ENCODE measurements around the gene GPX6.
A peak's percentile ranks its signal among the peaks of the same experiment; 100 is the strongest.
"Not testable (repeated sequence)": the region's sequence is repeated elsewhere in the genome, so short reads cannot be mapped to it uniquely, and the experiment has no call there.

GPX6 gene

GRCh38 chr6:28537509-28538140 lies 22.0 kb upstream of the GPX6 start:
- peak in 1 of 2 donors; percentile 45 for ATAC-seq (replicated peaks)

GRCh38 chr6:28537065-28537464 lies 21.5 kb upstream of the GPX6 start:
- Mint-ChIP-seq H3K4me3 (peak overlapping the region in 1 of 2 donors; percentile 33), H3K27me3 (peaks cover 67 to 76% of the 10 kb centered on the region in 2 donors), H3K27ac (peak overlapping the region; percentile 2), H3K9me3 (peaks cover 8 to 13% of the 10 kb centered on the region in 2 donors), H3K4me1 (peaks cover under 1 to 5% of the 10 kb centered on the region in 2 donors), H3K36me3 (peaks cover 2 to 4% of the 10 kb centered on the region in 2 donors)
- ATAC-seq (replicated peaks) (no peak), DNase-seq (no peak)

More at GRCh38 chr6:28537509-28538140, 22.0 kb upstream of the GPX6 start:
- Mint-ChIP-seq H3K4me1 (peaks cover 5 to 6% of the 10 kb centered on the region in 2 donors), H3K36me3 (peaks cover 2 to 7% of the 10 kb centered on the region in 2 donors), H3K27me3 (peaks cover 69 to 78% of the 10 kb centered on the region in 2 donors), H3K4me3 (peak overlapping the region in 1 of 2 donors; percentile 36), H3K27ac (no peak overlapping the region), H3K9me3 (peaks cover 10 to 16% of the 10 kb centered on the region in 2 donors)
- no peak for DNase-seq

GRCh38 chr6:28534875-28535274 lies 19.3 kb upstream of the GPX6 start:
- Mint-ChIP-seq H3K27ac (no peak overlapping the region), H3K4me1 (peaks cover 0 to 5% of the 10 kb centered on the region in 2 donors), H3K9me3 (peaks cover 0 to 4% of the 10 kb centered on the region in 2 donors), H3K4me3 (no peak overlapping the region), H3K36me3 (no peaks in the 10 kb centered on the region), H3K27me3 (peaks cover 66 to 67% of the 10 kb centered on the region in 2 donors)
- DNase-seq, result no peak
- no peak for ATAC-seq (replicated peaks)

- peaks cover 64 to 67% of the 10 kb centered on the region in 2 donors for H3K27me3 Mint-ChIP-seq
- no peak overlapping the region for H3K27ac Mint-ChIP-seq
- no peaks in the 10 kb centered on the region for H3K36me3 Mint-ChIP-seq
- no peak for ATAC-seq (replicated peaks)
- H3K9me3 Mint-ChIP-seq, result peaks cover 0 to 4% of the 10 kb centered on the region in 2 donors
- H3K4me3 Mint-ChIP-seq, result no peak overlapping the region
- no peak for DNase-seq
- peaks cover 0 to 5% of the 10 kb centered on the region in 2 donors for H3K4me1 Mint-ChIP-seq
Observed at GRCh38 chr6:28534306-28534705, 18.7 kb upstream of the GPX6 start.

- H3K27me3 Mint-ChIP-seq, result peaks cover 54 to 68% of the 10 kb centered on the region in 2 donors
- H3K4me1 Mint-ChIP-seq, result peaks cover 0 to 3% of the 10 kb centered on the region in 2 donors
- no peaks in the 10 kb centered on the region for H3K36me3 Mint-ChIP-seq
- no peaks in the 10 kb centered on the region for H3K9me3 Mint-ChIP-seq
- DNase-seq, result no peak
- H3K27ac Mint-ChIP-seq, result no peak overlapping the region
- no peak overlapping the region for H3K4me3 Mint-ChIP-seq
- no peak for ATAC-seq (replicated peaks)
Observed at GRCh38 chr6:28531479-28532128, 16.0 kb upstream of the GPX6 start.

- DNase-seq (no peak), ATAC-seq (replicated peaks) (no peak)
- Mint-ChIP-seq H3K4me3 (no peak overlapping the region), H3K9me3 (no peaks in the 10 kb centered on the region), H3K4me1 (no peaks in the 10 kb centered on the region), H3K27me3 (peaks cover 52 to 68% of the 10 kb centered on the region in 2 donors), H3K36me3 (no peaks in the 10 kb centered on the region), H3K27ac (no peak overlapping the region)
Observed at GRCh38 chr6:28530777-28531176, 15.2 kb upstream of the GPX6 start.

GRCh38 chr6:28525496-28526039 lies 10.0 kb upstream of the GPX6 start, which contains the start of gene GPX5:
GPX5 (plus strand) TSS chr6:28525881; CDS start chr6:28526014, 133 bp downstream.
- Mint-ChIP-seq H3K27me3 (peaks cover 40 to 59% of the 10 kb centered on the region in 2 donors), H3K4me1 (no peaks in the 10 kb centered on the region), H3K4me3 (no peak within 1 kb of the TSS), H3K27ac (no peak within 1 kb of the TSS), H3K9me3 (peaks cover 0 to 2% of the 10 kb centered on the region in 2 donors), H3K36me3 (no peaks in the 10 kb centered on the region)
- ATAC-seq (replicated peaks) (no peak), DNase-seq (no peak)

GRCh38 chr6:28523241-28523622 lies 7.6 kb upstream of the GPX6 start:
- Mint-ChIP-seq H3K9me3 (peaks cover 0 to 2% of the 10 kb centered on the region in 2 donors), H3K4me3 (no peak overlapping the region), H3K27me3 (peaks cover 50 to 63% of the 10 kb centered on the region in 2 donors), H3K4me1 (no peaks in the 10 kb centered on the region), H3K27ac (no peak overlapping the region), H3K36me3 (no peaks in the 10 kb centered on the region)
- ATAC-seq (replicated peaks) (peak in 1 of 2 donors; percentile 23), DNase-seq (no peak)

GRCh38 chr6:28522594-28523240 lies 7.1 kb upstream of the GPX6 start:
- ATAC-seq (replicated peaks), result no peak
- no peaks in the 10 kb centered on the region for H3K36me3 Mint-ChIP-seq
- H3K4me1 Mint-ChIP-seq, result no peaks in the 10 kb centered on the region
- H3K4me3 Mint-ChIP-seq, result no peak overlapping the region
- no peak for DNase-seq
- peaks cover 47 to 58% of the 10 kb centered on the region in 2 donors for H3K27me3 Mint-ChIP-seq
- H3K27ac Mint-ChIP-seq, result no peak overlapping the region
- H3K9me3 Mint-ChIP-seq, result peaks cover 0 to 2% of the 10 kb centered on the region in 2 donors

GRCh38 chr6:28517964-28518363 lies 2.4 kb upstream of the GPX6 start:
- H3K4me1 Mint-ChIP-seq, result no peaks in the 10 kb centered on the region
- no peaks in the 10 kb centered on the region for H3K9me3 Mint-ChIP-seq
- no peak for DNase-seq
- no peaks in the 10 kb centered on the region for H3K36me3 Mint-ChIP-seq
- peaks cover 26 to 31% of the 10 kb centered on the region in 2 donors for H3K27me3 Mint-ChIP-seq
- H3K27ac Mint-ChIP-seq, result no peak overlapping the region
- no peak for ATAC-seq (replicated peaks)
- no peak overlapping the region for H3K4me3 Mint-ChIP-seq

- peaks cover 0 to 10% of the 10 kb centered on the region in 2 donors for H3K27me3 Mint-ChIP-seq
- DNase-seq; H3K36me3 Mint-ChIP-seq; H3K27ac Mint-ChIP-seq; H3K4me1 Mint-ChIP-seq; H3K9me3 Mint-ChIP-seq; H3K4me3 Mint-ChIP-seq; ATAC-seq (replicated peaks): not testable (repeated sequence)
Observed at GRCh38 chr6:28512387-28512786, 3.2 kb downstream of the GPX6 start.

- Mint-ChIP-seq H3K4me1 (no peaks in the 10 kb centered on the region), H3K4me3 (no peak overlapping the region), H3K27me3 (peaks cover 0 to 12% of the 10 kb centered on the region in 2 donors), H3K27ac (no peak overlapping the region), H3K9me3 (no peaks in the 10 kb centered on the region), H3K36me3 (no peaks in the 10 kb centered on the region)
- no peak for ATAC-seq (replicated peaks)
- DNase-seq, result no peak
Observed at GRCh38 chr6:28511628-28512300, 3.8 kb downstream of the GPX6 start.

GRCh38 chr6:28506807-28507475 lies 8.7 kb downstream of the GPX6 start:
- no peak overlapping the region for H3K27ac Mint-ChIP-seq
- no peaks in the 10 kb centered on the region for H3K4me1 Mint-ChIP-seq
- no peak overlapping the region for H3K4me3 Mint-ChIP-seq
- H3K27me3 Mint-ChIP-seq, result peaks cover 14 to 27% of the 10 kb centered on the region in 2 donors
- H3K9me3 Mint-ChIP-seq, result no peaks in the 10 kb centered on the region
- no peaks in the 10 kb centered on the region for H3K36me3 Mint-ChIP-seq
- ATAC-seq (replicated peaks) (no peak), DNase-seq (no peak)

Measured in stimulated activated naive B cell treated with anti-CD40 and anti-IgM and Interleukin-4, amounts not matched to agents 10 μg/mL and 1 μg/mL and 100 μg/mL, for 72 hours (primary cell).